HG02759 (cell line): ENCODE data around the gene KIAA0930.

ENCODE experiments used
- ATAC-seq: cut with Tn5 transposase; IDR thresholded peaks from one replicate; pipeline ENCODE4 v1.9.1; 2021; ENCODE audit warnings: mild to moderate bottlenecking, moderate library complexity; ENCODE audit not compliant: unreplicated experiment

Gene KIAA0930

GRCh38 chr22:45223304-45224117 is 17.2 kb downstream of the KIAA0930 start:
- no peak for ATAC-seq

- no peak for ATAC-seq
Observed at GRCh38 chr22:45221201-45221600, 19.5 kb downstream of the KIAA0930 start.

GRCh38 chr22:45218976-45219375 is 21.7 kb downstream of the KIAA0930 start:
- ATAC-seq: no peak

GRCh38 chr22:45217806-45218205 is 22.9 kb downstream of the KIAA0930 start:
- ATAC-seq: no peak

- no peak for ATAC-seq
Observed at GRCh38 chr22:45217345-45217744, 23.3 kb downstream of the KIAA0930 start.

GRCh38 chr22:45216133-45217003 is 24.3 kb downstream of the KIAA0930 start:
- no peak for ATAC-seq

- ATAC-seq: no peak
Observed at GRCh38 chr22:45212992-45213751, 27.5 kb downstream of the KIAA0930 start.

- no peak for ATAC-seq
Observed at GRCh38 chr22:45212306-45212709, 28.4 kb downstream of the KIAA0930 start.

- ATAC-seq: no peak
Observed at GRCh38 chr22:45211848-45212247, 28.8 kb downstream of the KIAA0930 start.

GRCh38 chr22:45211435-45211834 is 29.3 kb downstream of the KIAA0930 start:
- ATAC-seq: no peak

GRCh38 chr22:45210991-45211390 is 29.7 kb downstream of the KIAA0930 start:
- no peak for ATAC-seq

- no peak for ATAC-seq
Observed at GRCh38 chr22:45210577-45210976, 30.1 kb downstream of the KIAA0930 start.

GRCh38 chr22:45210174-45210573 is 30.5 kb downstream of the KIAA0930 start:
- no peak for ATAC-seq

- ATAC-seq: no peak
Observed at GRCh38 chr22:45208993-45209838, 31.5 kb downstream of the KIAA0930 start.

GRCh38 chr22:45208696-45208992 is 32.0 kb downstream of the KIAA0930 start:
- no peak for ATAC-seq

- no peak for ATAC-seq
Observed at GRCh38 chr22:45207981-45208664, 32.6 kb downstream of the KIAA0930 start.

GRCh38 chr22:45207533-45207932 is 33.2 kb downstream of the KIAA0930 start:
- ATAC-seq: no peak

- ATAC-seq: no peak
Observed at GRCh38 chr22:45206233-45206632, 34.5 kb downstream of the KIAA0930 start.

GRCh38 chr22:45205276-45205925 is 35.3 kb downstream of the KIAA0930 start:
- no peak for ATAC-seq
